ENCODE results near the gene CDYL. TPM values are rescaled to one million over a fixed set of nuclear protein-coding genes. Genes with fewer than 3 reads are reported as not detected.

Gene CDYL
- polyA plus RNA-seq, 1 of the 3 experiments (the other 2 are of a cell fraction), result 13.3 TPM

DNA sequence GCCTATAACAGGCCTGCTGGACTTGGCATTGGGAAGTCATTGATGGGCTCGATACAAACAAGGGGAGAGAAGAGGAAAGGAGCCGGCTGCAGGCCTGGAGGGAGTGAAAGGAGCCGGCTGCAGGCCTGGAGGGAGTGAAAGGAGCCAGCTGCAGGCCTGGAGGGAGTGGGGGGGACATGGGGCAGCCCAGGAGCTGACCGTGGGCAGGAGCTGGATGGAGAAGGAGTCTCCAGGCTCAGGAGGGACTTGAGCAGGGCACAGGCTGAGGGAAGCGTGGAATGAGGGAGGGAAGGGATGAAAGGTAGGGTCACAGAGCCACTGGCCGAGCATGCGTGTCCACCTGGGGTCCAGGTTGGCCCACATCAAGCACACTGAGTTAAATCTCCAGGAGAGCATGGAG, 195.6 kb downstream of the CDYL start:
- Histone ChIP-seq H3K9me2 (no peaks in the 10 kb centered on the region), H3K4me2 (no peak overlapping the region), H4K20me1 (ENCODE audit: insufficient read depth) (no peaks in the 10 kb centered on the region), H3K9ac (no peak overlapping the region), H3K27ac (ENCODE audit: low read depth in 2 of 2, low read length in 1 of 2) (no peak overlapping the region), H3K27me3 (ENCODE audit: insufficient read depth) (no peaks in the 10 kb centered on the region), H3K9me3 (no peaks in the 10 kb centered on the region), H3K4me3 (ENCODE audit: low read depth in 2 of 2, low read length in 1 of 2) (no peak overlapping the region), H3K79me2 (ENCODE audit: insufficient read depth) (no peaks in the 10 kb centered on the region), H3K36me3 (replicated peaks in 1 of 2; ENCODE audit: control insufficient read depth in 1 of 2, insufficient read depth in 2 of 2, low read length in 1 of 2) (no peaks in the 10 kb centered on the region), H2AFZ (ENCODE audit: low read depth) (no peak overlapping the region), H3F3A (replicated peaks; ENCODE audit: insufficient read depth) (no peaks in the 10 kb centered on the region), H3K4me1 (ENCODE audit: control insufficient read depth in 1 of 2, insufficient read depth in 2 of 2, low read depth in 1 of 2, low read length in 1 of 2) (peaks cover 0 to 15% of the 10 kb centered on the region in 2 experiments; a peak in 1 of 4 replicates)
- TF ChIP-seq, protein P1, sequence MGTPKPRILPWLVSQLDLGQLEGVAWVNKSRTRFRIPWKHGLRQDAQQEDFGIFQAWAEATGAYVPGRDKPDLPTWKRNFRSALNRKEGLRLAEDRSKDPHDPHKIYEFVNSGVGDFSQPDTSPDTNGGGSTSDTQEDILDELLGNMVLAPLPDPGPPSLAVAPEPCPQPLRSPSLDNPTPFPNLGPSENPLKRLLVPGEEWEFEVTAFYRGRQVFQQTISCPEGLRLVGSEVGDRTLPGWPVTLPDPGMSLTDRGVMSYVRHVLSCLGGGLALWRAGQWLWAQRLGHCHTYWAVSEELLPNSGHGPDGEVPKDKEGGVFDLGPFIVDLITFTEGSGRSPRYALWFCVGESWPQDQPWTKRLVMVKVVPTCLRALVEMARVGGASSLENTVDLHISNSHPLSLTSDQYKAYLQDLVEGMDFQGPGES (IDR thresholded peaks at IDR 0.05; ENCODE audit: low read depth, low read length), result no peak
- ChIA-PET POLR2A (no interaction called here), CTCF (no interaction called here)
- 80% methylated on average over 7 of the region's 7 CpGs for WGBS (ENCODE audit: low lambda C conversion rate)
- no peak for DNase-seq

DNA sequence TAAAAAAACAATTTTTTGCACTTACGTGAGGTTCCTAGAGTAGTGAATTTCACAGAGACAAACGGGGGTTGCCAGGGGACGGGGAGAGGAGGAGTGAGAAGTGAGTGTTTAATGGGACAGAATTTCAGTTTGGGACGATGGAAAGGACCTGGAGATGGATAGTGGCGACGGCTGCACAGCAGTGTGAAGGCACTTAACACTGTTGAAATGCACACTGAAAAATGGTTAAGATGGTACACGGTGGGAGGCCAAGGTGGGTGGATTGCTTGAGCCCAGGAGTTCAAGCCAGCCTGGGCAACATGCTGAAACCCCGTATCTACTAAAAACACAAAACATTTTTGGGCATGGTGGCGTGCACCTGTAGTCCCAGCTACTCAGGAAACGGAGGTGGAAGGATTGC, 196.2 kb downstream of the CDYL start:
- TF ChIP-seq MXI1 (IDR thresholded peaks at IDR 0.05; ENCODE audit: low read depth, low read length) (no peak), TEAD4 (IDR thresholded peaks at IDR 0.05; ENCODE audit: borderline replicate concordance, insufficient read depth) (no peak), SIN3A (IDR thresholded peaks at IDR 0.05; ENCODE audit: borderline replicate concordance, low read depth, low read length) (no peak), NRF1 (IDR thresholded peaks at IDR 0.05; ENCODE audit: low read depth, low read length) (no peak), RXRA (IDR thresholded peaks at IDR 0.05; ENCODE audit: borderline replicate concordance, low read depth) (no peak), EP300 (IDR thresholded peaks at IDR 0.05; ENCODE audit: borderline replicate concordance in 1 of 2, low read depth in 1 of 2, low read length in 1 of 2) (no peak), POLR2AphosphoS5 (IDR thresholded peaks at IDR 0.05; ENCODE audit: low read depth, low read length) (no peak), EZH2phosphoT487 (IDR thresholded peaks at IDR 0.05; ENCODE audit: borderline replicate concordance, low read depth) (no peak), FOXM1 (IDR thresholded peaks at IDR 0.05; ENCODE audit: low read depth) (no peak), FOSL2 (IDR thresholded peaks at IDR 0.05; ENCODE audit: borderline replicate concordance, low read depth) (no peak), CTCF (IDR thresholded peaks at IDR 0.05) (no peak), MEF2A (IDR thresholded peaks at IDR 0.05; ENCODE audit: borderline replicate concordance, low read depth) (no peak)
- TF ChIP-seq, protein P1 (IDR thresholded peaks at IDR 0.05; ENCODE audit: low read depth, low read length), result no peak
- ChIA-PET POLR2A (no interaction called here), CTCF (no interaction called here)
- no peak for DNase-seq
- Histone ChIP-seq H3K9me2 (no peaks in the 10 kb centered on the region), H2AFZ (ENCODE audit: low read depth) (no peak overlapping the region), H4K20me1 (ENCODE audit: insufficient read depth) (no peaks in the 10 kb centered on the region), H3K79me2 (ENCODE audit: insufficient read depth) (no peaks in the 10 kb centered on the region), H3K27ac (ENCODE audit: low read depth in 2 of 2, low read length in 1 of 2) (no peak overlapping the region), H3F3A (replicated peaks; ENCODE audit: insufficient read depth) (no peaks in the 10 kb centered on the region), H3K9me3 (no peaks in the 10 kb centered on the region), H3K4me1 (ENCODE audit: control insufficient read depth in 1 of 2, insufficient read depth in 2 of 2, low read depth in 1 of 2, low read length in 1 of 2) (peaks cover 0 to 15% of the 10 kb centered on the region in 2 experiments; a peak in 1 of 4 replicates), H3K9ac (no peak overlapping the region), H3K4me2 (no peak overlapping the region), H3K27me3 (ENCODE audit: insufficient read depth) (no peaks in the 10 kb centered on the region), H3K36me3 (replicated peaks in 1 of 2; ENCODE audit: control insufficient read depth in 1 of 2, insufficient read depth in 2 of 2, low read length in 1 of 2) (no peaks in the 10 kb centered on the region), H3K4me3 (ENCODE audit: low read depth in 2 of 2, low read length in 1 of 2) (no peak overlapping the region)
- WGBS (ENCODE audit: low lambda C conversion rate), result 79% methylated on average over 9 of the region's 10 CpGs
